ENCODE data around the gene TSPEAR.

GRCh38 chr21:44724196-44724595 lies 12.8 kb upstream of the TSPEAR start:
- no peak for TF ChIP-seq MYC (IDR thresholded peaks at IDR 0.05; ENCODE audit: low read depth, low read length)
- TF ChIP-seq CTCF (IDR thresholded peaks at IDR 0.05; ENCODE audit: low read depth, low read length): no peak
- no peak for TF ChIP-seq POLR2A (IDR thresholded peaks at IDR 0.05; ENCODE audit: extremely low read depth, insufficient read length)
- no peak for TF ChIP-seq MAX (IDR thresholded peaks at IDR 0.05; ENCODE audit: low read depth, low read length)

All from NB4 (cell line).